GM19324 (cell line): ENCODE data around the gene AGAP1.

ENCODE experiments used
- ATAC-seq: cut with Tn5 transposase; IDR thresholded peaks from one replicate; pipeline ENCODE4 v1.9.1; 2021; ENCODE audit warnings: mild to moderate bottlenecking, moderate library complexity; ENCODE audit not compliant: unreplicated experiment, low FRiP score

AGAP1 gene

GRCh38 chr2:235618039-235618438, 124.2 kb downstream of the AGAP1 start:
- ATAC-seq = no peak

GRCh38 chr2:235619544-235619943, 125.7 kb downstream of the AGAP1 start:
- no peak for ATAC-seq

- no peak for ATAC-seq
Observed at GRCh38 chr2:235621736-235622135, 127.9 kb downstream of the AGAP1 start.

- ATAC-seq = no peak
Observed at GRCh38 chr2:235623111-235623510, 129.3 kb downstream of the AGAP1 start.

GRCh38 chr2:235623752-235624151, 129.9 kb downstream of the AGAP1 start:
- no peak for ATAC-seq

GRCh38 chr2:235626658-235627057, 132.8 kb downstream of the AGAP1 start:
- ATAC-seq = no peak

- ATAC-seq = no peak
Observed at GRCh38 chr2:235627682-235628081, 133.8 kb downstream of the AGAP1 start.

GRCh38 chr2:235630718-235631296, 137.0 kb downstream of the AGAP1 start:
- ATAC-seq = no peak

GRCh38 chr2:235634435-235635158, 140.8 kb downstream of the AGAP1 start:
- ATAC-seq = no peak

- ATAC-seq = no peak
Observed at GRCh38 chr2:235636546-235636945, 142.7 kb downstream of the AGAP1 start.

- no peak for ATAC-seq
Observed at GRCh38 chr2:235637896-235638295, 144.1 kb downstream of the AGAP1 start.

GRCh38 chr2:235638541-235639427, 144.9 kb downstream of the AGAP1 start:
- no peak for ATAC-seq

- no peak for ATAC-seq
Observed at GRCh38 chr2:235639428-235639773, 145.6 kb downstream of the AGAP1 start.

GRCh38 chr2:235639885-235640284, 146.0 kb downstream of the AGAP1 start:
- no peak for ATAC-seq

- no peak for ATAC-seq
Observed at GRCh38 chr2:235640377-235640776, 146.5 kb downstream of the AGAP1 start.

GRCh38 chr2:235640926-235641723, 147.3 kb downstream of the AGAP1 start:
- ATAC-seq = no peak

GRCh38 chr2:235641956-235642355, 148.1 kb downstream of the AGAP1 start:
- no peak for ATAC-seq

- no peak for ATAC-seq
Observed at GRCh38 chr2:235642446-235643098, 148.7 kb downstream of the AGAP1 start.

- no peak for ATAC-seq
Observed at GRCh38 chr2:235643680-235644511, 150.1 kb downstream of the AGAP1 start.
